ENCODE results near the gene TMEM209. TPM values are rescaled to one million over a fixed set of nuclear protein-coding genes. Genes with fewer than 3 reads are reported as not detected.
"Not testable (repeated sequence)": the region's sequence is repeated elsewhere in the genome, so short reads cannot be mapped to it uniquely, and the experiment has no call there.

Gene TMEM209
- polyA plus RNA-seq, 3 donors = 3.9 to 7.6 (median 6.0) TPM

DNA sequence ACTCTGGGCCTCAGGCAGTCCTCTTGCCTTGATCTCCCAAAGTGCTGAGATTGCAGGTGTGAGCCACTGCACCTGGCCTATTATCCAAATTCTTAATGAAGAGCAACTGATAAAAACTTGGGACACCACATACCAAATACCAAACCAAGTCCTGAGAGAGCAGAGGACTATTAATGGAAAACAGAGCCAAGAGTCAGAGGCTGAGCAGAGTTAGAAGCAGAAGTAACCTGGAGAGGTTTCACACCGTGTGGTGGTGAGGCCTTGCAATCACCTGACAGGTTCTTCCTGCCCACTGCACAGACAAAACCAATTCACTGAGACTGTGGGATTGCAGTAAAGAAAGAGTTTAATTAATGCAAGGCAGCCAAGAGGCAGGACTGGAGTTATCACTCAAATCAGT, 18.4 kb upstream of the TMEM209 start:
- H3K27ac ChIP-seq (ENCODE audit: low read depth, low read length) = no peak overlapping the region
- 45 to 95% (median 71%) methylated on average over 1 of the region's 1 CpG for WGBS, 3 donors

- no peak overlapping the region for H3K27ac ChIP-seq (ENCODE audit: low read depth, low read length)
- 93 to 96% (median 96%) methylated on average over 4 of the region's 4 CpGs for WGBS, 3 donors
Measured at GRCh38 chr7:130221746-130222145, 16.5 kb upstream of the TMEM209 start.

DNA sequence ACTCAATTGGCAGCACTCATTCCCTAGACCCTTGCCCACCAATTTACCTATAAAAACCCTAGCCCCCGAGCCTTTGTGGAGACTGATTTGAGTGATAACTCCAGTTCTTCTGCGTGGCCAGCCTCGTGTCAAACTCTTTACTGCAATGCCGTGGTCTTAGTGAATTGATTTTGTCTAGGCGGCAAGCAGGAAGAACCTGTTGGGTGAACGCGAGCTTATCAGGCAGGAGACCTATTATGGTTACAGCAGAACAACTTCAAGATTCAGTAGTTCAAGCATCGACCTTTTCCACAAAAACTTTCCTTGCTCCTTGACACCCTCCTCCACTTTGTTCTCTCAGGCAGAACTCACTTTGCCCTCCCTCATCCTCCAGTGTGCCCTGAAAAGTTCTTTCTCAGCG, 14.7 kb upstream of the TMEM209 start:
- 52 to 92% (median 90%) methylated on average over 9 of the region's 9 CpGs for WGBS, 3 donors
- no peak overlapping the region for H3K27ac ChIP-seq (ENCODE audit: low read depth, low read length)

DNA sequence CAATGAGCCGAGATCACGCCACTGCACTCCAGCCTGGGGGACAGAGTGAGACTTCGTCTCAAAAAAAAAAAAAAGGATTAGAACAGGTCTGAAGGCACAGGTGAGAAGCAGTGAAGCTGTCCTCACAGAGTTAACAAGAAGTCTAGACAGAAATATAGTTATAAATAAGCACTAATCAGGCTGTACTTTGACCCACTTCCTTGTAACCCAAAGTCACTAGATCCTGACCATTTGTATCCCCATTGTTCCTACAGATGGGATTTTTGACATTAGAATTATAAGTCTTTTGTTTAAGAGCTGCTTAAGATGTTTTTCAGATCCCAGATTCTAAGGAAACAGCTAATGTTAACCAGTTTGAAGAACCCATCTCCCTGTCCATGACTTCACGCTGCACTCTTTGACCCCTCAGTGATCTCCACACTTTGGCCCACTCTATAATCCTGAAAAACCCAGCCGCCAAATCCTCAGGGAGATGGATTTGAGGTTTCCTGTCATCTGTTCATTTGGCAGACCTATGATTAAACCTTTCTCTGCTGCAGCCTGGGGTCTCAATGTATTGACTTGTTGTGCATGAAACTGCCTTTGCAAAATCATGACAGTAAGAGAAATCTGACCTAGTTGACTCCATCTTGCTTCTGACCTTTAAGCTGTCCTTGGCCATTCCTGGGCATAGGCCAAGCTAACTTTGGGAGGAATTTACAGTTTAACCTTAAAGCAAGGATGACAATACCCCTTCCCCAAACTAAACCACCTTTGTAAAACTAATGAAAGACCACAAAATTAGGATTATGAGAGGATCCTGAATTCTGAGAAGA, 13.8 kb upstream of the TMEM209 start:
- 65 to 86% (median 85%) methylated on average over 5 of the region's 5 CpGs for WGBS, 3 donors
- no peak overlapping the region for H3K27ac ChIP-seq (ENCODE audit: low read depth, low read length)

DNA sequence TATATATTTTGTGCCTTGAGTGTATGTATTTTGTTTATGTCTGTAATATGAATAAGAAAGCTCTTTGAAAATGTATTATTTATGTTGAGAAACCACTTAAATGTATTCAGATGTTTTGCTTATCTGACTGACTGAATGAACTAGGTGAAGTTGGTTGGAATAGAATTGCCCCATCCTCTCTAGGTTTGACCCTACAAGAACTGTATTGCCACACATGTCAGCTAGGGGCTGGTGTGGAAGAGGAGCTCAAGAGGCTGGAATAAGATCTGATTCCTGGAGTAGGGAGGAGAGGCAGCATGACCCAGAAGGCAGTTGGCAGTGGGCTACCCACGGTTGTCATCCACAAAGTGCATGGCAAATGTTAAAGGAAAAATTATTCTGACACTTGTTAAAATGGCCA, 11.5 kb upstream of the TMEM209 start:
- 82 to 96% (median 85%) methylated on average over 1 of the region's 1 CpG for WGBS, 3 donors
- no peak overlapping the region for H3K27ac ChIP-seq (ENCODE audit: low read depth, low read length)

DNA sequence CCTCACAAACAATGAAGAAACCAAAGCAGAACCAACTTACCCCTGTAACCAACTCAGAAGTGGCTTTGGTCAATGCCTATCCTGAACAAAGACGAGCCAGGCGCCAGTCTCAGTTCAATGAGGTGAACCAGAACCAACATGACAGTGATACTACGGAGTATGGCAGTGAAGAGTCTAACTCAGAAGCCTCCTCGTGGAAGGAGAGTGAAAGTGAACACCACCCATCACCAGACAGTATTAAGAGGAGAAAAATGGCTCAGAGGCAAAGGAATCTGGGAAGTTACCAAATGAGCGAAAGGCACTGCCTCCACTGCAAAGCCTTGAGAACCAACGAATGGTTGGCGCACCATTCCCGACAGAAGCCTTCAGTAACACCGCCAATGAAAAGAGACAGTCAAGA, 10.8 kb upstream of the TMEM209 start:
- WGBS, 3 donors = 91 to 92% (median 92%) methylated on average over 9 of the region's 9 CpGs
- H3K27ac ChIP-seq (ENCODE audit: low read depth, low read length) = no peak overlapping the region

DNA sequence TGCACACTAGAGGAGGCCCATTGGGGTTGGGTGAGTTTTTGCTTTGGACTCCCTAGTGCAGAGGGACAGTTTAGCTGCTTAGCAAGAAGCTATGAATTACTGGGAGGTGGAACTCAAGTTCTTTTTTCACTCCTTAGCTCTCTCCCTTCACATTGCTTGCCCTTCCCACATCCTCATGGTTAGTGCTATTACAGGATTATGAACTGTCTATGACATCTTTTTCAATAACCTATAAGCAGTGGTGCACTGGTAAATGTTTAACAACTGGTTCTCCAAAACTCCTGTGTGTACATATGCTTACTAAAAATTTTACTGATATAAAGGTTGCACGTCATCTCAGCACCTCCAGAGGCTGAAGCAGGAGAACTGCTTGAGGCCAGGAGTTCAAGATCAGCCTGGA, 8.6 kb upstream of the TMEM209 start:
- WGBS, 3 donors = 68 to 95% (median 74%) methylated on average over 1 of the region's 1 CpG
- no peak overlapping the region for H3K27ac ChIP-seq (ENCODE audit: low read depth, low read length)

- WGBS, 3 donors = 64 to 77% (median 70%) methylated on average over 5 of the region's 5 CpGs
- H3K27ac ChIP-seq (ENCODE audit: low read depth, low read length) = no peak overlapping the region
Measured at GRCh38 chr7:130210181-130210935, 5.2 kb upstream of the TMEM209 start.

DNA sequence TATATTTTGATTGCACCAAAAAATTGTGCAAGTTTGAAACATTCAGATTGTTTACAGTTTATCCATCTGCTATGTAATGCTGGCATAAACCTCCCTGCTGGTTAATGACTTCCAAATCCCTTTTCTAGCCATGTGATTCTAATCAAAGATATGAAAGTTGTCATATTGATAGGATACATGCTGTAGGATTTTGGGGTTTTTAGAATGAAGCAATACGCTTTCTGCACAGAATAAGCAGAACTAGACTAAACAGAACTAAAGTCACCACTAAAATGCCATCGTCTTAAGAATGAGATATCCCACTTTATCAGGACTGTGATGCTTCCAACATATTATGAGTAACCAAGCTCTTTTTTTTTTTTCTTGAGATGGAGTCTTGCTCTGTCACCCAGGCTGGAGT, 3.3 kb upstream of the TMEM209 start:
- H3K27ac ChIP-seq (ENCODE audit: low read depth, low read length) = no peak overlapping the region
- 80 to 90% (median 82%) methylated on average over 2 of the region's 2 CpGs for WGBS, 3 donors

DNA sequence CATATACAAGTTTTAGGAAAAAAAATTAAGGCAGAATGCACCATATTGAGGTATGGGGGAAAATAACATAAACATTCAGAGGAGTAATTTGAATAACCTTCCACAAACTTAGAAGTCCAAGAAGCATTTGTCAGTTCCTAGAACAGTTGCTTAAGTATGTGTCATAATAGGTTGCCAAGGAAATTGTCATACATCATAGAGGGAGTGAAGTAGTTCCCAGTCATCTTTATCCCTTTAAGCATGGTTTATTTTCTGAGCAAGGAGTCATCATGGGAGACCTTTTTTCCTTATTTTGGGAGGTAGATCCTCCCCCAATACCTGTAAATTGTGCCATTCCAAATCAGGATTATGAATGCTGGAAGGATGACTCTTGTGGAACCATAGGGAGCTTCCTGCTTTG, 2.4 kb upstream of the TMEM209 start, which contains the start of gene SSMEM1:
TSS of gene SSMEM1 (plus strand) at position 219 of the 400 bp plus-strand sequence. CDS start at position 270, 51 bp downstream.
- no peak within 1 kb of the TSS for H3K27ac ChIP-seq (ENCODE audit: low read depth, low read length)

GRCh38 chr7:130207033-130207432, 1.8 kb upstream of the TMEM209 start:
- H3K27ac ChIP-seq (ENCODE audit: low read depth, low read length) = no peak overlapping the region
- 78 to 89% (median 88%) methylated on average over 5 of the region's 5 CpGs for WGBS, 3 donors

DNA sequence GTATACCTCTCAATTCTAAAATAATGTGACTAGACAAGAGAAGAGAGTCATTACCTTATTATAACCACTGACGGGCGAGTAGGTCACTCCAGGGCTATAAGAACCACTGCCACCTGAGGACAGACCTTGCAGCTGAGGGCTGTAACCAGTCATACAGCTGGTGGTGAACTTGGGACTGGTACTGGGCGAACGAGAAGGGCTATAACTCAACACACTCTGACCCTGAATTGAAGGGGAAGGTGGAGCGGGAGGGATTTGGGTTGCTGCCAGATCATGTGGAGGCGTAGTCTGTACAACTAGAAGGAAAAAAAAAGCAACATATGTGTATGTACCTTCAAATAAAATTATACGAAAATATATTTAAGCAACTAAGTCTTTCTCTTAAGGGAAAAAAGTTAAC, 3.4 kb downstream of the TMEM209 start:
- no peak overlapping the region for H3K27ac ChIP-seq (ENCODE audit: low read depth, low read length)
- WGBS, 3 donors = 74 to 86% (median 82%) methylated on average over 7 of the region's 7 CpGs

DNA sequence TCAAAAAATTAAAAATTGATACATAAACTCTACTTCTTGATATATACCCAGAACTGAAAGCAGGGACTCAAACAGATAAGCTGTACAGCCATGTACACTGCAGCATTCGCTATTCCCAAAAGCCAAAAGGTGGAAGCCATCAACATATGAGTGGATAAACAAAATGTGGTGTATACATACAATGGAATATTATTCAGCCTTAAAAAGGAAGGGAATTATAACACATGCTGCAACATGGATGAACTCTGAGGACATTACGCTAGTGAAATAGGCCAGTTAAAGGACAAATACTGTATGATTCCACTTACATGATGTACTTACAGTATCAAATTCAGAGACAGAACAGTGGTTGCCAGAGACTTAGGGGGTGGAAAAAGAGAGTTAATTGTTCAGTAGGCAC, 8.1 kb downstream of the TMEM209 start:
- WGBS, 3 donors = 48 to 72% (median 66%) methylated on average over 2 of the region's 2 CpGs
- no peak overlapping the region for H3K27ac ChIP-seq (ENCODE audit: low read depth, low read length)

DNA sequence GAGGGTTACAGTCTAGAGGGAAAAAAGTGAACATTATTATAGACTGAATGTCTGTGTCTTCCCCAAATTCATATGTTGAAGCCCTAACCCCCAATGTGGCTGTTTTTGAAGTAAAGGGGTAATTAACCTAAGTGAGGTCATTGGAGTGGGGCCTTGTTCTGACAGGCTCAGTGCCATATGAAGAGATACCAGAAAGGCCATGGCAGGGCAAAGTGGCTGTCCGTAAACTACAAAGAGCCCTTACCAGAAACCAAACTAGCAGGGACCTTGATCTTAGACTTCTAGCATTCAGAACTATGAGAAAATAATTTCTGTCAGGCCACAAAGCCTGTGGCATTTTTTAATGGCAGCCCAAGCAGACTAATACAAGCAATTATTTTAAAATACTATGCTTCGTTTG, 8.7 kb downstream of the TMEM209 start:
- 69 to 92% (median 92%) methylated on average over 2 of the region's 2 CpGs for WGBS, 3 donors

GRCh38 chr7:130195396-130195795, 9.8 kb downstream of the TMEM209 start:
- WGBS, 3 donors = 97 to 99% (median 97%) methylated on average over 2 of the region's 2 CpGs
- no peak overlapping the region for H3K27ac ChIP-seq (ENCODE audit: low read depth, low read length)

More for the DNA sequence above, 8.7 kb downstream of the TMEM209 start:
- no peak overlapping the region for H3K27ac ChIP-seq (ENCODE audit: low read depth, low read length)

DNA sequence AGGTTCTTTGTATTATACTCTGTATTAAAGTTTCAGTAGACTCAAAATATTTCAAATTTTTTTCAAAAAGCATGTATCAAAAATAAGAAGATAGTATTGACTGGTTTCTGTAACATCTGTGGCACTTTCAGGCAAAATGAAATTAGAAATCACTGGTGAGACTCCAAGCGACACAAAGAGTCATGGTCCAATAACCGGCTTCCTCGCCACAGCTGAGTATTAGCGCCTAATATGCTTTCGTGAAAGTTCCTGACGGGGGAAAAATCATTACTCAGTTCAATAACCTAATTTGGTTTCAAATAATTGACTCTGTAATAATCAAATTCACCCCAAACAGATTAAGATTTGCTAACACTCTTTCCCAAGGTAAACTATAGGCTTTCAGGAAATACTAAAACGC, 13.4 kb downstream of the TMEM209 start:
- H3K27ac ChIP-seq (ENCODE audit: low read depth, low read length) = no peak overlapping the region
- WGBS, 3 donors = 93 to 98% (median 97%) methylated on average over 7 of the region's 7 CpGs

DNA sequence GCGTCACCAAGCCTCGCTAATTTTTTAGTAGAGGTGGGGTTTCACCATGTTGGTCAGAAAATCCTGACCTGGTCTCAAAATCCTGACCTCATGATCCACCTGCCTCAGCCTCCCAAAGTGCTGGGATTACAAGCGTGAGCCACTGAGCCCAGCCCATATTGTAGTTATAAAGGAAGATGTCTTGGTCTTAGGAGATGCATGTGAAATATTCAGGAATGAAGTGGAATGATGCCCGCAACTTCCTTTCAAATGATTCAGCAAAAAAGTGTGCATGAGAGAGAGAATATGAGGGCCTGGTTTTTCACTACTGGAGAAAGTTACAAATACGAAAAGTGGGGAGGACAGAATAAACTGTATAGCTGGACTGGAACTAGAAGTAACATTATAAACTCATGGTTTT, 15.9 kb downstream of the TMEM209 start:
- WGBS, 3 donors = 87 to 94% (median 91%) methylated on average over 5 of the region's 5 CpGs
- no peak overlapping the region for H3K27ac ChIP-seq (ENCODE audit: low read depth, low read length)

DNA sequence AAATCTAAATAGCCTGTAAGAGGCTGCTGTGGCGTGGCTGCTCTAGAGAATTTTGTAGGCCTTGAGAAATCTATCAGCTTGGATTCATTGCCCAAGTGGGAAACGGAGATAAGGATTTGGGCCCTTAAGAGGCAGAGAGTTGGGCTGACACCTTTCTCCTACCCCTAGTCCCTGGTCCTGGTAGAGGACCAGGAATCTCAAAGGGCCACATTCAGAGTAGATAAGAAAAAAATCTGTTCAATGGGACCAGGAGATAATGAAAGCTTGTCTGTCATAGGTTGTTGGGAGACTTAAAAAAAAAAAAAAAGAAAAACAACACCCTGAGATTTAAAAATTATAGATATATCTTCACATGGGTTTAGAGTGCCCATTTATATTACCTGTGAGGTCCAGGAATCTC, 17.8 kb downstream of the TMEM209 start:
- WGBS, 3 donors = 88 to 96% (median 94%) methylated on average over 2 of the region's 2 CpGs

DNA sequence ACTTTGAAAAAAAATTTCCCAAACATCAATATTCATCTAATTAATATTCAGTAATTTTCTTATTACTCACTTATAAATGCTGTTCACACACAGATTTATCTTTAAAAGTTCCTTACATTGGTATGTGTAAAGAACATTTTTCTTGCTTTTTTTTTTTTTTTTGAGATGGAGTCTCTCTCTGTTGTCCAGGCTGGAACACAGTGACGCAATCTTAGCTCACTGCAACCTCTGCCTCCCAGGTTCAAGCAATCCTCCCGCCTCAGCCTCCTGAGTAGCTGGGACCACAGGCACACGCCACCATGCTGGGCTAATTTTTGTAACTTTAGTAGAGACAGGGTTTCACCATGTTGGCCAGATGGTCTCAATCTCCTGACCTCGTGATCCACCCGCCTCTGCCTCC, 20.9 kb downstream of the TMEM209 start:
- WGBS, 3 donors = 88 to 95% (median 95%) methylated on average over 5 of the region's 5 CpGs
- not testable (repeated sequence) for H3K27ac ChIP-seq (ENCODE audit: low read depth, low read length)

More for the DNA sequence above, 17.8 kb downstream of the TMEM209 start:
- H3K27ac ChIP-seq (ENCODE audit: low read depth, low read length) = no peak overlapping the region

- 82 to 86% (median 83%) methylated on average over 2 of the region's 2 CpGs for WGBS, 3 donors
- H3K27ac ChIP-seq (ENCODE audit: low read depth, low read length) = no peak overlapping the region
Measured at GRCh38 chr7:130182990-130183389, 22.2 kb downstream of the TMEM209 start.

All from adipose tissue (tissue), 3 donors.